ENCODE results near the gene CCL5. TPM values are rescaled to one million over a fixed set of nuclear protein-coding genes. Genes with fewer than 3 reads are reported as not detected.

Gene CCL5
- total and polyA plus RNA-seq, 2 donors (not counting 3 experiments of a cell fraction or from before 2014, with no cell fraction given), result not detected

GRCh38 chr17:35856603-35857002 is 23.6 kb downstream of the CCL5 start:
- ChIA-PET POLR2A (no interaction called here), CTCF (interaction anchor here (1.8 to 2.3 kb wide), 2 partner anchors 8 to 15 kb away, joined by 5 to 7 read pairs; no protein-coding TSS in a partner anchor)
- Histone ChIP-seq H3K36me3 (ENCODE audit: control insufficient read depth in 2 of 2, extremely low read depth in 1 of 2, insufficient read depth in 2 of 2, low read length in 2 of 2) (peaks cover 2 to 9% of the 10 kb centered on the region in 2 experiments), H3K4me3 (replicated peaks in 1 of 3; ENCODE audit: insufficient read depth in 1 of 3, low read depth in 1 of 3, low read length in 3 of 3) (no peak overlapping the region), H3K27ac (ENCODE audit: insufficient read depth, low read depth, low read length) (no peak overlapping the region), H3K9me3 (replicated peaks; ENCODE audit: control insufficient read depth, insufficient read depth, low read length) (no peaks in the 10 kb centered on the region), H3K4me1 (ENCODE audit: control insufficient read depth, extremely low read depth, insufficient read depth, low read length) (no peaks in the 10 kb centered on the region), H2AFZ (ENCODE audit: low read depth, low read length) (no peak overlapping the region), H3K27me3 (ENCODE audit: control insufficient read depth in 2 of 2, insufficient read depth in 2 of 2, low read length in 2 of 2) (no peaks in the 10 kb centered on the region), H3K4me2 (ENCODE audit: insufficient read depth, low read length) (no peak overlapping the region), H3K79me2 (ENCODE audit: control insufficient read depth, insufficient read depth, low read length) (no peaks in the 10 kb centered on the region), H3K9me1 (replicated peaks; ENCODE audit: control insufficient read depth, extremely low read depth, insufficient read depth, low read length) (no peaks in the 10 kb centered on the region), H4K20me1 (replicated peaks; ENCODE audit: control insufficient read depth, extremely low read depth, insufficient read depth, low read length) (no peaks in the 10 kb centered on the region), H3K9ac (replicated peaks; ENCODE audit: extremely low read depth, insufficient read depth, low read length) (no peak overlapping the region)
- dilution Hi-C loops (cut with MboI; ENCODE audit: extremely low pct_ligation_motif_present, low sequenced_read_pairs), result no loop called here
- DNase-seq (ENCODE audit: low read depth, low spot score) (no peak), FAIRE-seq (no peak)
- intact Hi-C loops (cut with micrococcal nuclease), result no loop called here
- no peak for TF ChIP-seq MYC (IDR thresholded peaks at IDR 0.05; ENCODE audit: low read depth, low read length)
- no peak for TF ChIP-seq GATA2 (IDR thresholded peaks at IDR 0.05; ENCODE audit: insufficient read depth, insufficient read length, low read depth, low read length)
- no peak for TF ChIP-seq JUN (IDR thresholded peaks at IDR 0.05; ENCODE audit: borderline replicate concordance, insufficient read depth, insufficient read length, low read depth)
- no peak for TF ChIP-seq CTCF (IDR thresholded peaks at IDR 0.05; ENCODE audit: extremely low read depth in 1 of 2, insufficient read depth in 1 of 2, low read depth in 1 of 2, low read length in 2 of 2)
- no peak for TF ChIP-seq POLR2A (IDR thresholded peaks at IDR 0.05; ENCODE audit: low read depth, low read length)
- no peak for TF ChIP-seq EZH2 (IDR thresholded peaks at IDR 0.05; ENCODE audit: borderline replicate concordance, low read depth, low read length, severe bottlenecking)
- TF ChIP-seq FOS (IDR thresholded peaks at IDR 0.05; ENCODE audit: borderline replicate concordance, insufficient read depth, low read length), result no peak
- no peak for TF ChIP-seq MAX (IDR thresholded peaks at IDR 0.05; ENCODE audit: insufficient read depth, insufficient read length)
- no peak for TF ChIP-seq POLR2AphosphoS5 (IDR thresholded peaks at IDR 0.05; ENCODE audit: insufficient read depth, low read depth, low read length)
- BruUV-seq (replicated peaks), result no TSS peak

Data from endothelial cell of umbilical vein (primary cell).